Measurements from ENCODE around the gene SLC46A2.
A peak's percentile ranks its signal among the peaks of the same experiment; 100 is the strongest.

SLC46A2 gene

DNA sequence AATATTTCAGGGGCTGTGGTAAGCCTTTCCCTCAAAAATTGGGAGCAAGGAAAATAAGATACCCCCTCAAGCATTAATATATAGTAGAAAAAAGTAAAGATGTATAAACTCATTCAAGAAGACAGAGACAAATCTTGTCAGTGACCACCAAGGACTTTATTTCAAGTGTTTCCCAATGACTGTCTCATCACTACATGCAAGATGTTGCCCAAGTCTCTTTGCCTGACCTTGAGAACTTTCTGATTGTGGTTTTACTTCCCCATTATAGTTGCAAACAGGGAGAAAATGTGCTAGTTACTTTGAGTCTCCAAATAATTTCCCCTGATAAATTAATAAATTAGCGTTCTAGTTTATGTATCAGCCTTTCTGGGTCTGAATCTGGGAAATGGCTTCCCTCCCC is 4.0 kb upstream of the SLC46A2 start:
- no peak overlapping the region for H2BK120ac ChIP-seq (ENCODE audit: insufficient read depth, low read length, poor library complexity)
- H4K8ac ChIP-seq (ENCODE audit: low read depth, low read length): no peak overlapping the region
- H4K91ac ChIP-seq (ENCODE audit: low read depth, low read length): no peak overlapping the region
- no peaks in the 10 kb centered on the region for H3K36me3 ChIP-seq (ENCODE audit: control insufficient read depth in 1 of 2, insufficient read depth in 2 of 2, low read length in 2 of 2)
- no peak overlapping the region for H2BK12ac ChIP-seq (ENCODE audit: low read length)
- H3K9ac ChIP-seq (ENCODE audit: low read length): no peak overlapping the region
- H3K14ac ChIP-seq (ENCODE audit: low read length): no peak overlapping the region
- no peak overlapping the region for H3K23ac ChIP-seq (ENCODE audit: low read length)
- no peak overlapping the region for H4K12ac ChIP-seq (ENCODE audit: low read depth, low read length)
- H3K4me1 ChIP-seq (ENCODE audit: control insufficient read depth in 1 of 2, insufficient read depth in 2 of 2, low read length in 2 of 2): peaks cover 7 to 8% of the 10 kb centered on the region in 2 experiments
- H3K79me1 ChIP-seq (ENCODE audit: low read length): no peaks in the 10 kb centered on the region
- H2AFZ ChIP-seq (ENCODE audit: insufficient read depth, low read length, poor library complexity): no peak overlapping the region
- H3K27ac ChIP-seq (ENCODE audit: low read depth, low read length): no peak overlapping the region
- no peak overlapping the region for H3K18ac ChIP-seq (ENCODE audit: low read length)
- no peaks in the 10 kb centered on the region for H3K79me2 ChIP-seq (ENCODE audit: control insufficient read depth, insufficient read depth, low read length, poor library complexity)
- H2BK5ac ChIP-seq (ENCODE audit: low read depth, low read length, poor library complexity): no peak overlapping the region
- peak in 1 of 2 donors; percentile 26 for DNase-seq
- H3K4me2 ChIP-seq (ENCODE audit: low read length): no peak overlapping the region
- H3K27me3 ChIP-seq (ENCODE audit: insufficient read depth, low read length): peaks cover 15% of the 10 kb centered on the region
- no peak overlapping the region for H3K4ac ChIP-seq (ENCODE audit: low read depth, low read length)
- H2AK5ac ChIP-seq (ENCODE audit: low read length): no peak overlapping the region
- no peak overlapping the region for H3K4me3 ChIP-seq (ENCODE audit: low read depth, low read length)
- WGBS (ENCODE audit: extremely low coverage, insufficient coverage, insufficient read length): no CpG with 5 or more reads among the region's 1 CpG
- H3K9me3 ChIP-seq (ENCODE audit: insufficient read depth, low read depth, low read length): peaks cover 5% of the 10 kb centered on the region

DNA sequence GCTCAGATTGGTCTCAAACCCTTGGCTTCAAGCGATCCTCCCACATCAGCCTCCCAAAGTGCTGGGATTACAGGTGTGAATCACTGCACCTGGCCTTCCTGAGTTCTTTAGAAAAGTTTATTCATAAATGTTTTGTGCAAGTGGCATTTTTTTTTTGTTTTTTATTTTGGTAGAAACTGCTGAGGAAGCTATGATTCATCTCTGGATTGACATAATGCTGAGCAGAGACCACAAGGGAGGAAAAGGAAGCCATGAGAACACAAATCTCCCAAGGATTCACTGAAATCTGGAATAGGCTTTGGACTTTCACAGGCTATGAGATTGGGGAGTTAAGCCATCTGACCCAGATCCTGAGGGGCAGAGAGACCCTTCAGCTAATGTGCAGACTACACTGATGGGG is 3.4 kb upstream of the SLC46A2 start:
- H4K91ac ChIP-seq (ENCODE audit: low read depth, low read length): no peak overlapping the region
- no peak overlapping the region for H2BK12ac ChIP-seq (ENCODE audit: low read length)
- H2AFZ ChIP-seq (ENCODE audit: insufficient read depth, low read length, poor library complexity): no peak overlapping the region
- H3K36me3 ChIP-seq (ENCODE audit: control insufficient read depth in 1 of 2, insufficient read depth in 2 of 2, low read length in 2 of 2): no peaks in the 10 kb centered on the region
- H3K9ac ChIP-seq (ENCODE audit: low read length): no peak overlapping the region
- H2BK5ac ChIP-seq (ENCODE audit: low read depth, low read length, poor library complexity): no peak overlapping the region
- H3K79me1 ChIP-seq (ENCODE audit: low read length): no peaks in the 10 kb centered on the region
- H2AK5ac ChIP-seq (ENCODE audit: low read length): no peak overlapping the region
- peaks cover 7 to 8% of the 10 kb centered on the region in 2 experiments for H3K4me1 ChIP-seq (ENCODE audit: control insufficient read depth in 1 of 2, insufficient read depth in 2 of 2, low read length in 2 of 2)
- H2BK120ac ChIP-seq (ENCODE audit: insufficient read depth, low read length, poor library complexity): no peak overlapping the region
- DNase-seq: no peak
- no peak overlapping the region for H3K4me3 ChIP-seq (ENCODE audit: low read depth, low read length)
- peaks cover 15% of the 10 kb centered on the region for H3K27me3 ChIP-seq (ENCODE audit: insufficient read depth, low read length)
- H3K27ac ChIP-seq (ENCODE audit: low read depth, low read length): no peak overlapping the region
- no peak overlapping the region for H3K4me2 ChIP-seq (ENCODE audit: low read length)
- no CpG with 5 or more reads among the region's 1 CpG for WGBS (ENCODE audit: extremely low coverage, insufficient coverage, insufficient read length)
- H3K23ac ChIP-seq (ENCODE audit: low read length): no peak overlapping the region
- H4K8ac ChIP-seq (ENCODE audit: low read depth, low read length): no peak overlapping the region
- H4K12ac ChIP-seq (ENCODE audit: low read depth, low read length): no peak overlapping the region
- no peak overlapping the region for H3K4ac ChIP-seq (ENCODE audit: low read depth, low read length)
- peaks cover 5% of the 10 kb centered on the region for H3K9me3 ChIP-seq (ENCODE audit: insufficient read depth, low read depth, low read length)
- no peaks in the 10 kb centered on the region for H3K79me2 ChIP-seq (ENCODE audit: control insufficient read depth, insufficient read depth, low read length, poor library complexity)
- no peak overlapping the region for H3K14ac ChIP-seq (ENCODE audit: low read length)
- no peak overlapping the region for H3K18ac ChIP-seq (ENCODE audit: low read length)

DNA sequence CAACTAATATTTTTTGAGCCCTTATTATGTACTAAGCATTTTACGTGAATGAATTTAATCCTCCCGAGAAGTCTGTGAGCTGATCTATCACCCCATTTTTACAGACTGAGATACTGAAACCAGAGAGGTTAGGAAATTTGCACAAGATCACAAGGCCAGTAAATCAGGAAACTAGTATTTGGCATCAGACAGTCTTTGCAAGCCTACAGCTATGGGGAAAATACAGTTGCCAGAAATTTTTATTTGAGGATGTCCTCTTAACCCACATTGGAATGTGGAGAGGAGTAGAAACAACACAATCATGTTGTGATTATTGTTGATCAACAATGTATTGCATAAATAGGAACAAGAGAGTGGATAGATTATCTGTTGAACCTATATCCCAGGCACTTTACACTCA is 2.3 kb upstream of the SLC46A2 start:
- H3K14ac ChIP-seq (ENCODE audit: low read length): no peak overlapping the region
- no peak overlapping the region for H4K8ac ChIP-seq (ENCODE audit: low read depth, low read length)
- H3K27me3 ChIP-seq (ENCODE audit: insufficient read depth, low read length): peaks cover 15% of the 10 kb centered on the region
- H2BK120ac ChIP-seq (ENCODE audit: insufficient read depth, low read length, poor library complexity): no peak overlapping the region
- H3K23ac ChIP-seq (ENCODE audit: low read length): no peak overlapping the region
- peaks cover 7 to 8% of the 10 kb centered on the region in 2 experiments for H3K4me1 ChIP-seq (ENCODE audit: control insufficient read depth in 1 of 2, insufficient read depth in 2 of 2, low read length in 2 of 2)
- WGBS (ENCODE audit: extremely low coverage, insufficient coverage, insufficient read length): no CpG with 5 or more reads among the region's 2 CpGs
- no peak overlapping the region for H2BK12ac ChIP-seq (ENCODE audit: low read length)
- no peak overlapping the region for H2AK5ac ChIP-seq (ENCODE audit: low read length)
- H3K79me1 ChIP-seq (ENCODE audit: low read length): no peaks in the 10 kb centered on the region
- H3K4ac ChIP-seq (ENCODE audit: low read depth, low read length): no peak overlapping the region
- no peak overlapping the region for H4K12ac ChIP-seq (ENCODE audit: low read depth, low read length)
- no peaks in the 10 kb centered on the region for H3K36me3 ChIP-seq (ENCODE audit: control insufficient read depth in 1 of 2, insufficient read depth in 2 of 2, low read length in 2 of 2)
- peaks cover 5% of the 10 kb centered on the region for H3K9me3 ChIP-seq (ENCODE audit: insufficient read depth, low read depth, low read length)
- no peak overlapping the region for H3K9ac ChIP-seq (ENCODE audit: low read length)
- no peak overlapping the region for H2BK5ac ChIP-seq (ENCODE audit: low read depth, low read length, poor library complexity)
- H3K79me2 ChIP-seq (ENCODE audit: control insufficient read depth, insufficient read depth, low read length, poor library complexity): no peaks in the 10 kb centered on the region
- no peak overlapping the region for H3K4me3 ChIP-seq (ENCODE audit: low read depth, low read length)
- no peak overlapping the region for H2AFZ ChIP-seq (ENCODE audit: insufficient read depth, low read length, poor library complexity)
- no peak overlapping the region for H3K18ac ChIP-seq (ENCODE audit: low read length)
- DNase-seq: no peak
- H3K4me2 ChIP-seq (ENCODE audit: low read length): no peak overlapping the region
- H3K27ac ChIP-seq (ENCODE audit: low read depth, low read length): no peak overlapping the region
- H4K91ac ChIP-seq (ENCODE audit: low read depth, low read length): no peak overlapping the region

DNA sequence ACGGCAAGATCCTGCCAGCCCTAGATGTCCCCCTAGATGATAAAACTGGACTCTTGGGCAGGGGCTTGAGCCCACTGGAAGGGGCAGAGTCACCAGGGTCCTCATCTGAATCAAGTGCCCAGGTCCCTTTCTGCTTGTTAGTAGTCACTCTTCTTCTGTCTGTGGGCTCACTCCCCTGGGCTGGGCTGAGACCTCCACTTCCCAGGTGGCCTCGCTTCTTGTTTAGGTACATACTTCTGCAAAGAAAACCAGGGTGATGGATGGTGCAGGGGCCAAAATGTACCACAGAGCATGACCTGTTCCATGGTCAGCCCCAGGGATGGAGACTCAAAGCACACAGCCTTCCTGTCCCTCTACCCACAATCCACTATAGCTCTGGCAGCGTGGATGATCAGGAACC is 845 bp upstream of the SLC46A2 start:
- no peaks in the 10 kb centered on the region for H3K79me1 ChIP-seq (ENCODE audit: low read length)
- H4K91ac ChIP-seq (ENCODE audit: low read depth, low read length): no peak overlapping the region
- H2AK5ac ChIP-seq (ENCODE audit: low read length): no peak overlapping the region
- no peak overlapping the region for H3K4ac ChIP-seq (ENCODE audit: low read depth, low read length)
- no peak overlapping the region for H3K4me3 ChIP-seq (ENCODE audit: low read depth, low read length)
- no peak overlapping the region for H3K9ac ChIP-seq (ENCODE audit: low read length)
- WGBS (ENCODE audit: extremely low coverage, insufficient coverage, insufficient read length): no CpG with 5 or more reads among the region's 3 CpGs
- no peak overlapping the region for H3K4me2 ChIP-seq (ENCODE audit: low read length)
- H2BK120ac ChIP-seq (ENCODE audit: insufficient read depth, low read length, poor library complexity): no peak overlapping the region
- peaks cover 15% of the 10 kb centered on the region for H3K27me3 ChIP-seq (ENCODE audit: insufficient read depth, low read length)
- no peak overlapping the region for H2AFZ ChIP-seq (ENCODE audit: insufficient read depth, low read length, poor library complexity)
- H4K12ac ChIP-seq (ENCODE audit: low read depth, low read length): no peak overlapping the region
- no peak overlapping the region for H3K27ac ChIP-seq (ENCODE audit: low read depth, low read length)
- H3K79me2 ChIP-seq (ENCODE audit: control insufficient read depth, insufficient read depth, low read length, poor library complexity): no peaks in the 10 kb centered on the region
- no peaks in the 10 kb centered on the region for H3K36me3 ChIP-seq (ENCODE audit: control insufficient read depth in 1 of 2, insufficient read depth in 2 of 2, low read length in 2 of 2)
- H3K18ac ChIP-seq (ENCODE audit: low read length): no peak overlapping the region
- H4K8ac ChIP-seq (ENCODE audit: low read depth, low read length): no peak overlapping the region
- H2BK5ac ChIP-seq (ENCODE audit: low read depth, low read length, poor library complexity): no peak overlapping the region
- H2BK12ac ChIP-seq (ENCODE audit: low read length): no peak overlapping the region
- no peak for DNase-seq
- H3K23ac ChIP-seq (ENCODE audit: low read length): no peak overlapping the region
- peaks cover 5% of the 10 kb centered on the region for H3K9me3 ChIP-seq (ENCODE audit: insufficient read depth, low read depth, low read length)
- peaks cover 7 to 8% of the 10 kb centered on the region in 2 experiments for H3K4me1 ChIP-seq (ENCODE audit: control insufficient read depth in 1 of 2, insufficient read depth in 2 of 2, low read length in 2 of 2)
- H3K14ac ChIP-seq (ENCODE audit: low read length): no peak overlapping the region

Data from trophoblast cell (in vitro differentiated cells and primary cell).